Epithelial cell of proximal tubule (primary cell): Measurements from ENCODE around the gene RUBCNL. TPM values are rescaled to one million over a fixed set of nuclear protein-coding genes. Genes with fewer than 3 reads are reported as not detected.

ENCODE experiments used
- DNase-seq: peaks from one replicate; pipeline ENCODE4 v3.0.0-alpha.2; 2011; ENCODE audit warnings: low read depth
- H3K4me3 ChIP-seq: 2 replicates; pipeline ENCODE4 v1.5.1; 2011; ENCODE audit warnings: low read depth, mild to moderate bottlenecking, low read length
- total RNA-seq: library from RNA; depleted of rRNA; stranded (reverse); fragments of >200 nt; gene quantifications from 2 replicates; pipeline ENCODE4 v1.2.3, GENCODE V29; 2015
- TF ChIP-seq, protein P1 (sequence below): conservative IDR thresholded peaks from 2 replicates; pipeline ENCODE4 v1.5.1; 2012; ENCODE audit warnings: low read depth, mild to moderate bottlenecking, low read length

The RUBCNL gene
- total RNA-seq, 1 donor from 2014 or later: 0.29 TPM

DNA sequence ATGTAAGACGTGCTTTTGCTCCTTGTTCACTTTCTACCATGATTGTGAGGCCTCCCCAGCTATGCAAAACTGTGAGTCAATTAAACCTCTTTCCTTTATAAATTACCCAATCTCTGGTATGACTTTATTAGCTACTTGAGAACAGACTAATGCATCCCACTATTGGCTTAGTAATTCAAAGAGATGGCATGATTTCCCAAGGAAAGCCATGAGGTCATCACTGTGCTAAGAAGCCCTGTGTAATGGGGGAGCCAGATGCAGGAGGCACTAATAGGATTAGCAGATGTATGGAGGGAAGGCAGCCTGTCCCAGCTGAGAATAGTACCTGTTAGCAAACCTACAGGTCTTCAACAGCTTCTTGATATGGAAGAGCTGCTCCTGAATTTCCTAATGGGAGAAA, 38.1 kb downstream of the RUBCNL start:
- no peak for DNase-seq
- no peak overlapping the region for H3K4me3 ChIP-seq
- TF ChIP-seq, protein P1, sequence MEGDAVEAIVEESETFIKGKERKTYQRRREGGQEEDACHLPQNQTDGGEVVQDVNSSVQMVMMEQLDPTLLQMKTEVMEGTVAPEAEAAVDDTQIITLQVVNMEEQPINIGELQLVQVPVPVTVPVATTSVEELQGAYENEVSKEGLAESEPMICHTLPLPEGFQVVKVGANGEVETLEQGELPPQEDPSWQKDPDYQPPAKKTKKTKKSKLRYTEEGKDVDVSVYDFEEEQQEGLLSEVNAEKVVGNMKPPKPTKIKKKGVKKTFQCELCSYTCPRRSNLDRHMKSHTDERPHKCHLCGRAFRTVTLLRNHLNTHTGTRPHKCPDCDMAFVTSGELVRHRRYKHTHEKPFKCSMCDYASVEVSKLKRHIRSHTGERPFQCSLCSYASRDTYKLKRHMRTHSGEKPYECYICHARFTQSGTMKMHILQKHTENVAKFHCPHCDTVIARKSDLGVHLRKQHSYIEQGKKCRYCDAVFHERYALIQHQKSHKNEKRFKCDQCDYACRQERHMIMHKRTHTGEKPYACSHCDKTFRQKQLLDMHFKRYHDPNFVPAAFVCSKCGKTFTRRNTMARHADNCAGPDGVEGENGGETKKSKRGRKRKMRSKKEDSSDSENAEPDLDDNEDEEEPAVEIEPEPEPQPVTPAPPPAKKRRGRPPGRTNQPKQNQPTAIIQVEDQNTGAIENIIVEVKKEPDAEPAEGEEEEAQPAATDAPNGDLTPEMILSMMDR: no peak

DNA sequence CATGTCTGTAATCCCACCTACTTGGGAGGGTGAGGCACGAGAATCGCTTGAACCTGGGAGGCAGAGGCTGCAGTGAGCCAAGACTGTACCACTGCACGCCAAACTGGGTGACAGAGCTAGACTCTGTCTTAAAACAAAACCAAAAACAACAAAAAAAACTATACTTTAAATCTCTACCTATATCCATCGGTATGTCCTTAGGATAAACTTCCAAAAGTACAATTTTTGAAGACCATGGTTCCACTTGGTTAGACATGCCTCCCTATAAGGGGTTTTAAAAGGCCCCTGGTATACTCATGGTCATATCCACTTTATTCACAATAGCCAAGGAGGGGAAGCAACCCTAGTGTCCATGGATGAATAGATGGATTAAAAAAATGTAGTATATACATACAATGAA, 39.8 kb downstream of the RUBCNL start:
- DNase-seq: no peak
- no peak overlapping the region for H3K4me3 ChIP-seq
- TF ChIP-seq, protein P1: no peak

DNA sequence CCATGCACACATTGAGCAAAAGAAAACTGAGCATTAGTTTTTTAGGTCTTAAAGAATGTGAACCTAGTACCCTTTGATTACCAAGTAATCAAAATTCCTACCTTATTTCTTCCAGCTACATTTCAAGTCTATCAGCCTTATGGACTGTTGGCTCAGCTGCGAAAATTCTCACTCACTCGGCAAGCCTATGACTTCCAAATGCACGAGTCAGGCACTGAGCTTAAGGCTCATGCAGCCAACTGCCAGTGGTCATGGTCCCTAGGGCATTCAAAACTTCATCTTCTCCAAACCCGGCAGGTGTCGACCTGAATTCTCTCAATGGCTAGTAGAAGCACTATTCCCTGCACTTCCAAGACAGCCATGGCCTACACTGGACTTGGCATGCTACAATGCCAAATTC, 41.2 kb downstream of the RUBCNL start:
- H3K4me3 ChIP-seq: no peak overlapping the region
- DNase-seq: no peak
- TF ChIP-seq, protein P1: no peak

DNA sequence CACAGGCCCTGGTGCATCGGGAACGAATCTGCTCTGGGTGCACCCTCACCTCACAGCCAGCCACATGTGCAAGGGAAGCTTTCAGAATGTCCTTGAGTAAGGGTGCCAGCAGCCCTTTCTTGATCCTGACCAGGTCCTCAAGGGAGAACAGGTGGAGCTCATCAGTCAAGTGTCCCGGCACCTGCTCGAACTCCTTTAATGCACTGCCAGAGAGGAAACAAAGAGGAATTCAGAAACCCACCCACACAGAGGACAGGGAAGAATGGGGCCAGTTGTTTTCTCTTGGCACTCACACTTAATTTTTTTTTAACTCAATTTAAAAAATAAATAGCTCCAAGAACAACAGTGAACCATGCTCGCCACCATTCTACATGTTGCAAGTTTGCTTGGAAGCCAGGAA, 41.7 kb downstream of the RUBCNL start:
- TF ChIP-seq, protein P1: no peak
- DNase-seq: no peak
- no peak overlapping the region for H3K4me3 ChIP-seq

DNA sequence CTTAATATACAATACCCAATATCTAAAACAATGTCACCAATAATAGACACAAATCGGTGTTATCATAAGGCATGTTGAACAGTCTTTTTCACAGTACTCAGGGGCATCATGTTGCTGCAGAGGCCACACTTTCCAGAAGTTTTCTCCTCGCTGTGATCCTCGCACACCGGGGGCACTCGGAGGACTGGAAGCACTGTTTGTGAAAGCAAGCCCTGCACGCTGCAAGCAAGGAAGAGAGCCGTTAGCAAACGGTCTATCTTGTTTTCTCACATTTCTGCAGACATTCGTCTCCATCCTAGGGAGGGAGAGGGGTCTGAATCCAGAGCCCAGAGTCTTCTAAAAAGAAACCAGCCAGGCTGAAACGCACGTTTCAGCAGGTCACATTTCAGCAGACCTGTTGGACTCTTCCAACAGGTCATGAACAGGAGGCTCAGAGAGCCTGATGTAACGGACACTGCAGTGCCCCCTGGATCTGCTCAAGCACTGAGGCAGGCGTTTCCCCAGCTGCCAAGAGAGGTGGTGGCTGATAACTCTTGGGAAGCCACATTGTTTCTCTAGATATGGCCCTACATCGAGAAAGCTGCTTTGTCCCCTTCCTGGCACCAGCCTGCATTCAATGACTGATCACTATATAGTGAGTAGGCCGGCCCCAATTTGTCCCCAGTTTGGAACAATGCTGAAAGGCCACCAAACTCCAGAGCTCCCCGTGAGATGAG, 43.6 kb downstream of the RUBCNL start:
- no peak for DNase-seq
- TF ChIP-seq, protein P1: no peak
- H3K4me3 ChIP-seq: no peak overlapping the region

DNA sequence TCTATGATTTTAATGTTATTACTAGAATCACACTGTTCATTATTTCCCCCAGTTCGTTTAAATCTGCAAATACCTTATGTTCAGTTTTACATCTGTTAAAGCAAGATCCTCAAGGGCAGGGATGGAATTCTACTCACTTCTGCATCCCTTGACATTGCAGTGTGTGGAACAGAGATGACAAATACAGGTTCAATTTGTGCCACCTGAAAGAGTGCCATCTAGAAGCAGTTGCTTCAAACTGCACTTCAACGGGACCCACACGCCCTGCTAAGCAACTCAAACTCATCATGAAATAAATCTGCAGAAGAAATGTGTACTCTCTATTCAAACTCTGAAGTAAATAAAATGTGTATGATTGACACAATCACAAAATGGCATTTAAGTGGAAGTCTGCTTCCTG, 44.5 kb downstream of the RUBCNL start:
- no peak for DNase-seq

More for the DNA sequence above, 44.5 kb downstream of the RUBCNL start:
- TF ChIP-seq, protein P1: peak; percentile 14
- H3K4me3 ChIP-seq: no peak overlapping the region
